PFSK-1 (cell line): ENCODE data around the gene VIL1.

Experiments
- FOXP2 ChIP-seq: optimal IDR thresholded peaks from 2 replicates; pipeline ENCODE3; 2011; ENCODE audit warnings: borderline replicate concordance, control low read depth, inconsistent platforms; ENCODE audit not compliant: insufficient read depth; ENCODE audit errors: extremely low read length, extremely low read depth
- POLR2AphosphoS5 ChIP-seq: IDR thresholded peaks from 2 replicates; pipeline ENCODE4 v1.6.1; 2012; ENCODE audit warnings: low read depth, mild to moderate bottlenecking, control low read depth, low read length, moderate library complexity
- REST ChIP-seq, 2 experiments: IDR thresholded peaks; 2 replicates each; pipeline versions ENCODE4 v1.6.1 to v1.8.0; 2011 to 2012; ENCODE audit warnings: low read depth in 2 of 2, low read length in 2 of 2, control low read depth in 1 of 2, inconsistent platforms in 1 of 2, mild to moderate bottlenecking in 1 of 2, moderate library complexity in 1 of 2; ENCODE audit not compliant: insufficient read depth in 1 of 2
- SIN3A ChIP-seq: IDR thresholded peaks from 2 replicates; pipeline ENCODE4 v1.6.1; 2012; ENCODE audit warnings: mild to moderate bottlenecking, low read length, moderate library complexity, borderline replicate concordance; ENCODE audit not compliant: insufficient read depth
- TAF1 ChIP-seq: IDR thresholded peaks from 2 replicates; pipeline ENCODE4 v1.6.1; 2012; ENCODE audit warnings: low read length, control low read depth, borderline replicate concordance; ENCODE audit not compliant: insufficient read depth

VIL1 gene

GRCh38 chr2:218395090-218395444, 23.9 kb upstream of the VIL1 start:
- TF ChIP-seq SIN3A (no peak), FOXP2 (no peak), TAF1 (no peak), REST (IDR thresholded peaks at IDR 0.05; ENCODE audit: insufficient read depth in 1 of 2, low read depth in 2 of 2, low read length in 2 of 2) (no peak), POLR2AphosphoS5 (no peak)

GRCh38 chr2:218395456-218395825, 23.5 kb upstream of the VIL1 start:
- TF ChIP-seq POLR2AphosphoS5, result no peak
- TF ChIP-seq TAF1, result no peak
- no peak for TF ChIP-seq FOXP2
- no peak for TF ChIP-seq REST (IDR thresholded peaks at IDR 0.05; ENCODE audit: insufficient read depth in 1 of 2, low read depth in 2 of 2, low read length in 2 of 2)
- TF ChIP-seq SIN3A, result no peak

GRCh38 chr2:218395826-218396687, 22.9 kb upstream of the VIL1 start:
- TF ChIP-seq POLR2AphosphoS5 (no peak), FOXP2 (peak; percentile 40)

- TF ChIP-seq SIN3A (no peak), TAF1 (no peak), FOXP2 (no peak), POLR2AphosphoS5 (no peak), REST (IDR thresholded peaks at IDR 0.05; ENCODE audit: insufficient read depth in 1 of 2, low read depth in 2 of 2, low read length in 2 of 2) (no peak)
Observed at GRCh38 chr2:218396688-218397462, 22.0 kb upstream of the VIL1 start.

- no peak for TF ChIP-seq FOXP2
- TF ChIP-seq SIN3A, result no peak
- no peak for TF ChIP-seq POLR2AphosphoS5
- TF ChIP-seq REST (IDR thresholded peaks at IDR 0.05; ENCODE audit: insufficient read depth in 1 of 2, low read depth in 2 of 2, low read length in 2 of 2), result no peak
- TF ChIP-seq TAF1, result no peak
Observed at GRCh38 chr2:218397463-218397819, 21.5 kb upstream of the VIL1 start.
